Spleen (tissue), 7 donors: ENCODE data around the gene RAPH1.

Experiments used
- CTCF ChIP-seq, 11 experiments: fragments of 200-600 bp in 7 of 11; fragments of 450-650 bp in 4 of 11; sonication (generic) in 4 of 11; IDR thresholded peaks in 8 of 11; conservative IDR thresholded peaks in 3 of 11; 1 replicate in 7 of 11; 2 replicates in 4 of 11; pipeline versions ENCODE4 v1.4.0 to v1.8.0; 2016 to 2021; ENCODE audit warnings: antibody characterized with exemption in 11 of 11, inconsistent platforms in 4 of 11, mild to moderate bottlenecking in 1 of 11
- POLR2AphosphoS5 ChIP-seq, 3 donors: sonication (generic); formaldehyde crosslinking; IDR thresholded peaks; one replicate each; pipeline ENCODE4 v1.5.1; 2017; ENCODE audit warnings: antibody characterized with exemption in 3 of 3
- donor health status: DM: no; HTN: no; CAD: no; lungs with moderate emphysema.
- donor health status: DM: no; HTN: no; CAD: no.
- donor health status: DM: no; HTN: no; CAD: no.

DNA sequence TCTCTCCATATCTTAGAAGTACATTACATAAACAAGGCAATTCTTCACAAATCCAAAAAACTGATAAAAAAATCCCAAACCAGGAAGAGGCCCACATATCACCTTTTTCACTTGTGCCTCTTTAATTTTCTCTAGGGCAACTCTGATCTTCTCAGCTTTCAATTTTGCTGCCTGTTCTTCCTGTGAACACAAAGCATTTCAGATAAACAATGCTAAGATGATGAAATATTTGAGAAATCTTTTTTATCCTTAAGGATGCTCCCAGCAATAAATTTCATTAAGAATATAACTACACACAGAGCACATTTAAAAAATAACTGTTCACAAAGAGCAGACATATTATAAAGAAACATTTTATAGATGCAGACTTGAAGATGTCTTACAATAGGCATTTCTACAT is 73.4 kb downstream of the RAPH1 start:
- TF ChIP-seq CTCF (IDR thresholded peaks at IDR 0.05 in 8 of 11, conservative IDR thresholded peaks at IDR 0.05 in 3 of 11) (no peak), POLR2AphosphoS5 (IDR thresholded peaks at IDR 0.05) (no peak)
